DMS79 (cell line): ENCODE data around the gene ABCA6.

Experiments used
- DNase-seq: peaks from one replicate; lab custom pipeline; 2025; lab: John Stamatoyannopoulos, UW

Gene ABCA6

GRCh38 chr17:69143151-69143550, 1.5 kb upstream of the ABCA6 start:
- DNase-seq = no peak

- DNase-seq = no peak
These were observed 594 bp upstream of the ABCA6 start for GRCh38 chr17:69142175-69142802.

- DNase-seq = no peak
These were observed 7.6 kb downstream of the ABCA6 start for GRCh38 chr17:69134112-69134511.

DNA sequence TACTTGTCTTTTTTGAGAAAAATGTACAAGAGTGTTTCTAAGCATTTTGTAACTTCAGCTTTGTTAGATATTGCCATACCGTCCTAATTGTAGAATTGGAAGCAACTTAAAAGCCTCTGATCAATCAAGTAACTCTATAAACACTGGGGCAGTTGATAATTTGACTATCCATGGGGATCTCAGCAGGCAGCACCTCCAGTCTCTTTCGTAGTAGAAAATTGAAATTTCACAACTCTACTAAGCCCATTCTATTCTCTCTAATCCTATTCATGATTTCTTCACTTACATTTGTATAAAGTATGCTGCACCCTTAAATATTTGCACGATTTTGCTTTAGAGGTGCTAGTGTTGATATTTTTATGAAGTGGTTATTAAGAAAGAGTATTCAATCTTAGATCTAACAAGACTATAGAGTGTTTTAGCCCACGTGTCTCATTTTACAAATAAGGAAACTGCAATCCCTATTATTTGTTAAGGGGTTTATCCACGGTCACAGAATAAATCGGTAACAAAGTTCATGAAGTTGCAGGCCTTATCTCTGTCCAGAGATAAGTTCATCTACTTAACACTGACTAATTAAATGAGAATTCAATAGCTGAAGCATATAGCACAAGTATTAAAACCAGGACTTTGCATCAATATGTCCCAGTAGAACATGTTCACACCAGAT, 10.9 kb downstream of the ABCA6 start:
- DNase-seq = no peak

GRCh38 chr17:69123626-69124025, 18.1 kb downstream of the ABCA6 start:
- DNase-seq = no peak

DNA sequence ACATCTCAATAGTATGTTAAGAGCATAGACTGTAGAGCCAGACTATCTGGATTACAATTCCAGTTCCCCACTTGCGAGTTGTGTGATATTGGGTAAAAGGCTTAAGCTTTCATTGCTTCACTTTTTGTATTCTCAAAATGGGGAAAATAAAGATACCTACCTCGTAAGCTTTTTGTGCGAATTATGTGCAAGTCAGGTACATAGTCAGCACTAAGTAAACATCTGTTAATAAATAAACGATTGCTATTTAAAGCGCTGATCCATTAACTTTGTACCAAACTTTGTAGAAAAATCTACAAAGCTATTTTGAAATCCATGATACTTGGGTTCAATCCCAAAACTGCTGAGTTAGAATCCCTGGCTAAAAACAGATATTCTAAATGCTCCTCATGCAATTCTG, 19.6 kb downstream of the ABCA6 start:
- no peak for DNase-seq

- DNase-seq = no peak
These were observed 23.6 kb downstream of the ABCA6 start for GRCh38 chr17:69117855-69118784.

- no peak for DNase-seq
These were observed 29.9 kb downstream of the ABCA6 start for GRCh38 chr17:69111794-69112193.

DNA sequence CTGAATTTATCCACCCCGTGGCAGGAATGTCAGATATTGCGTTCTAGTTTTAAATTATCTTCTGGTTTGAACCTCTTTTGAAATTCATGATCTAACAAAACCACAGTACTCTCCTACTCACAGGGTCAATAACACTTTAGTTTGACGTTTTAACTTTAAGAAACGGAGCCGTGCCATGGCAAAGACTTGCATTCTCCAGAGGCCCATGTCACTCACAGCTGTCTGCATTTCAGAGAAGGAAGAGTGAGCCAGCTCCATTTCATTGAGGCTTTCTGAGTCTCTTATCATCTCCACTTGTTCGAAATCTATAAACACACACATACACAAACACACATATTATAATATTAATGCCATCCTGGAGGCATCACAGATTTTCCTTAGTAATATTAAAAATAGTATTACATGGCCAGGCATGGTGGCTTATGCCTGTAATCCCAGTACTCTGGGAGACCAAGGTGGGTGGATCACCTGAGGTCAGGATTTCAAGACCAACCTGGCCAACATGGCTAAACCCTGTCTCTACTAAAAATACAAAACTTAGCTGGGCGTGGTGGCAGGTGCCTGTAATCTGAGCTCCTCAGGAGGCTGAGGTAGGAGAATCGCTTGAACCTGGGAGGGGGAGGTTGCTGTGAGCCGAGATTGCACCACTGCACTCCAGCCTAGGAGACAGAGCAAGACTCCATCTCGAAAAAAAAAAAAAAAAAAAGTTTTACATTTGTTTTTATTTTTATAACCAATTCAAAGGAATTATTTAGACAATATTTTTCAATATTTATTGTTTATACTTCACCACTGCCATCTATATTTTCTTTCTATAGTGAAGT, 35.6 kb downstream of the ABCA6 start:
- DNase-seq = no peak

DNA sequence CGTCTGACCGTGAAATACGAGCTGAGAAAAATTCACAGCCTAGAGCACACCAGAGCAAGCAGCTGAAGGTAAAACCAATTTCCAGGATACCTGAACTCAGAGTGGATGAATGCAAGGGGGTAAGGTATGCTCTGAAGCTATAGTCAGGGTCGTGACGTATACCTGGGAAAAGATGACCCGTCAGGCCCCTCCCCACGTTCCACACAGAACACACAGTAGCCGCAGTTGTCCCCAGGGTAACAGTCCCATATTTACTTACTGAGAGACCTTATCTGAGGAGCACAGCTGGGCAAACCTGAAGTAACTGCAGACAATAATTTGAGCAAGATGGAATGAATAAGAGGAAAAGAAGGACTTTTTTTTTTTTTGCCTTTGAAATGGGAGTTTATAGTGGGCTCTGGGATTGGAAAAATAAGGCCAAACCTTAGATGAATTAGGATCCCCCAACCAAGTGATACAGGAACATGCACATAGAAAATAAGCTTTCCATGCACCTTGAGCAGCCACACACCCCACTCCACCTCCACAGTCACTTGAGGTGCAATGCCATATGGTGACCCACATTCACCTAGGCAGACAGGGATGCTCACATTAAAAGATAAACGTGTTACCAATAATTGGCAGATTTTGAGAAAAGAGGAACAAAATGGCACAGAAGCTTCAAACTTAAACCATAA, 38.0 kb downstream of the ABCA6 start:
- DNase-seq = no peak

DNA sequence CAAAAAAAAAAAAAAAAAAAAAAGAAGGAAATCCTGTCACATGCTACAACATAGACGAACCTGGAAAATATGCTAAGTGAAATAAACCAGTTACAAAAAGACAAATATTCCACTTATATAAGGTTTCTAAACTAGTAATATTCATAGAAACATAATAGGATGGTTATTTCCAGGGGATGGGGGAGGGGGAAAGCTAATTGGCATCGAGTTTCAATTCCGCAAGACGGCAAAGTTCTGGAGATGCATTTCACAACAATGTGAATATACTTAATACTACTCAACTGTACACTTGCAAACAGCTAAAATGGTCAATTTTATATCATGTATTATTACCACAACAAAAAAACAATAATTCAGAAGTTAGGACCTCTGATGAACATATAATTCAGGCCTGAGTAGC, 43.1 kb downstream of the ABCA6 start:
- DNase-seq = no peak

DNA sequence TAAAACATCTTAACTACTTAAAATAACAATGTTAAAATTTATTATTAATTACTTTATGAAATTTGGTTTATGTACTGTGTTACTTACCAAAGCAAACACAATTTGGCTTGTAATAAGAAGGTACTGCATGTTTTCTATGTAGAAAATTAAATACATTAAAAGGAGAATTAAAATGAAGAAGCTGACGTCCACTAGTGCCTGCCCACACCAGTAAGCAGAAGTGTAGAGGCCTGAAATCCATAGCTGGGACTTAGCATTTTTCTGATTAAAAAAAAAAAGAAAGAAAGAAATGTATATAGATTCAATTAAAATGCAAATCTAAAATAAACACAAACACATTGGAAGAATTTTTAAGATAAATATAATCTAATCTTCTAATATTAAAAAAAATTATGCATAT, 45.2 kb downstream of the ABCA6 start:
- no peak for DNase-seq

DNA sequence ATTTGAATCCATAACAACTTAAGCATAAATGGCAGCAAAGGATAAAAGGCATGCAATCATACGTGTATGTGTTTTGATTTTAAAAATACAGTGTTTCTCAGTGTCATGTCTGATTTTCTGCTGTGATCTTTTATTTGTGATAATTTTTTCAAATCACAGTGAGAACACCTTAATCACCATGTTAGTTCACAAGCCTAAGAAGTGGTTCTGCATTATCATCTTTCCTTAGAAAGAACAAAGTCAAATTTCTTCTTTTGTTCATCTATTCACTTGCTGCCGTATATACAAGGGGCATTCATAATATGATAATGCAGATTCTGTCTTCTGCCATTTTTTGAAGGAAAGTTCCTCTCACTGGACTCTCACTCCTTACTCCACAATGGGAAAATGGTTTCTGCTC, 47.7 kb downstream of the ABCA6 start:
- DNase-seq = no peak

DNA sequence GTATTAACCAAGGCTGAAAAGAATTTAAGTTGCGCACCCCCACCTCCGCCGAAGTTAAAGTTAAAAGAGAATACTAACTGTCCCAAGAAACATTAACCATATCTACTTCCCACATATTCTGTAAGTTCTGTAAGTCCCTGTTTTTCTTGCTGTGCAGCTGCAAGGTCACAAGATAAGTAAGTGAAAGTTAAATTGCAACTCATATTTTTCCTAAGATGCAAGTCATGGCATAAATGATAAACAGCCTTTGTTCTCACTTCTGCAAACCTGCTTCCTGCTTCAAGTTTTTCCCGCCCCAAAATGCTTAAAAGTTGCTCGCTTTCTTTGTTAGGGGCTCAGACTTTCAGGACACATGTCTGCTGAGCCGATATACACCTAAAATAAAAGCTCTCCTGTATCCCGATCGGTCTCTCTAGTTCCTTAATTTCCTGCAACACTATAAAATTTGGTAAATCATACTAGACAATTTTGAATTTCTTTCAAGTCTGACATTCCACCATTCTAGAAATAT, 48.4 kb downstream of the ABCA6 start:
- DNase-seq = no peak

- DNase-seq = no peak
These were observed 51.3 kb downstream of the ABCA6 start for GRCh38 chr17:69090365-69090764.

GRCh38 chr17:69088643-69089200, 53.0 kb downstream of the ABCA6 start:
- no peak for DNase-seq

GRCh38 chr17:69086641-69087040, 55.1 kb downstream of the ABCA6 start:
- no peak for DNase-seq

- no peak for DNase-seq
These were observed 56.8 kb downstream of the ABCA6 start for GRCh38 chr17:69084911-69085310.

- no peak for DNase-seq
These were observed 59.0 kb downstream of the ABCA6 start for GRCh38 chr17:69082696-69083095.

DNA sequence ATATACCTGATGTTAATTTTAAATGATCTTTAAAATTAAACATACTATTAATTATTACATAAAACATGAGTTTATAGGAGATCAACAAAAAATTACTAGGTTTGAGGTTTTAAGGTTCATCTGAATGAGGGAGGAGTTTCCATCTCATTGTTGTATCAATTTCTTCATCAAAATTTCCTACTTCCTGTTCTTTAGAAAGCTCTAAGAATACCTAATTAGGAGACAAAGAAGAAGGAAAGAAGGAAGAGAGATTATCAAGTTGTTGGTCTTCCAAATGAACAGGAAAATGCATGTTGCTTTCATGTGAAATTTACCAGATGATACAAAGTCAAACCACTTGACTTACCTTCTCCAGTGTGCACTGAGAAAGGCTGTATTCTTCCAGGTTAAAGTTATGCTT, 62.8 kb downstream of the ABCA6 start:
- no peak for DNase-seq

DNA sequence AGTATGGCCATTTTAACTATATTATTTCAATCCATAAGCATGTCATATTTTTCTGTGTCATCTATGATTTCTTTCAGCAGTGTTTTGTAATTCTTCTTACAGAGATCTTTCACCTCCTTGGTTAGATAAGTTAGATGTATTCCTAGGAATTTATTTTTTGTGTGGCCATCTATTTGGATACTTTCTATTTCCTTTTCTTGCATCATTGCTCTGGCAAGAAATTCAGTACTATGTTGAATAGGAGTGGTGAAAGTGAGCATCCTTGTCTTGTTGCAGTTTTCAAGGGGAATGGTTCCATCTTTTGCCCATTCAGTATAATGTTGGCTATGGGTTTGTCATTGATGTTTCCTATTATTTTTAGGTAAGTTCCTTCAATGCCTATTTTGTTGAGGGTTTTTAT, 65.9 kb downstream of the ABCA6 start:
- DNase-seq = no peak
